Lung (tissue), 12 donors: ENCODE results near the gene KPNA2. TPM values are rescaled to one million over a fixed set of nuclear protein-coding genes. Genes with fewer than 3 reads are reported as not detected.
"Not testable (repeated sequence)": the region's sequence is repeated elsewhere in the genome, so short reads cannot be mapped to it uniquely, and the experiment has no call there.

ENCODE experiments used
- ATAC-seq: fragments of 200-7000 bp; cut with Tn5 transposase; one replicate; pipeline ENCODE4 v1.9.1; 2020; ENCODE audit warnings: moderate number of reproducible peaks; ENCODE audit not compliant: insufficient read depth, low FRiP score
- DNase-seq, 3 donors: peaks; one replicate each; pipeline ENCODE4 v3.0.0-alpha.2; 2013 to 2017
- H3K27ac ChIP-seq, 2 donors: one replicate each; pipeline ENCODE4 v1.5.1; 2013; ENCODE audit warnings: mild to moderate bottlenecking in 2 of 2, moderate library complexity in 2 of 2, control low read depth in 1 of 2, inconsistent platforms in 1 of 2, low read depth in 1 of 2, low read length in 1 of 2
- H3K27me3 ChIP-seq, 3 donors: one replicate each; pipeline ENCODE4 v1.5.1; 2013; ENCODE audit warnings: low read length in 2 of 3; ENCODE audit not compliant: control insufficient read depth in 3 of 3, insufficient read depth in 3 of 3
- H3K36me3 ChIP-seq, 4 donors: one replicate each; pipeline ENCODE4 v1.5.1; 2013; ENCODE audit warnings: low read length in 4 of 4, mild to moderate bottlenecking in 1 of 4, moderate library complexity in 1 of 4; ENCODE audit not compliant: control insufficient read depth in 4 of 4, insufficient read depth in 4 of 4
- H3K4me1 ChIP-seq, 5 donors: one replicate each; pipeline ENCODE4 v1.5.1; 2013; ENCODE audit warnings: low read length in 5 of 5, mild to moderate bottlenecking in 2 of 5, moderate library complexity in 1 of 5; ENCODE audit not compliant: control insufficient read depth in 5 of 5, insufficient read depth in 5 of 5
- H3K4me3 ChIP-seq: one replicate; pipeline ENCODE4 v1.5.1; 2013; ENCODE audit warnings: mild to moderate bottlenecking, control low read depth, moderate library complexity
- H3K9ac ChIP-seq, 2 donors: one replicate each; pipeline ENCODE4 v1.5.1; 2013; ENCODE audit warnings: low read length in 2 of 2, control low read depth in 1 of 2; ENCODE audit not compliant: insufficient read depth in 1 of 2
- H3K9me3 ChIP-seq, 4 donors: one replicate each; pipeline ENCODE4 v1.5.1; 2013; ENCODE audit warnings: low read length in 3 of 4, mild to moderate bottlenecking in 1 of 4, moderate library complexity in 1 of 4; ENCODE audit not compliant: control insufficient read depth in 4 of 4, insufficient read depth in 3 of 4
- WGBS, 2 donors: extraction: QIAGEN DNeasy Blood & Tissue Kit; methylation state at CpG; one replicate each; pipeline ENCODE4 v1.1.7; 2013; 5-methylcytosine and 5-hydroxymethylcytosine counted together
- polyA plus RNA-seq, 2 donors: library from polyadenylated mRNA; stranded (reverse); fragments of 200-250 nt; gene quantifications; one replicate each; pipeline ENCODE4 v1.2.1, GENCODE V29; 2013
- total RNA-seq, 2 donors: library from RNA; depleted of rRNA in 1 of 2; stranded (reverse); fragments of >200 nt in 1 of 2; gene quantifications; one replicate each; pipeline ENCODE4 v1.2.1, GENCODE V29; 2014 to 2021
- TF ChIP-seq, protein P1 (sequence below): IDR thresholded peaks from 2 replicates; pipeline ENCODE4 v1.5.1; 2012; ENCODE audit warnings: mild to moderate bottlenecking; ENCODE audit errors: control extremely low read depth, extremely low read depth
- donor health status: control.
- donor health status: control.
- donor health status: Bipolar disorder and iron deficiency.
- donor health status: healthy.
- donor health status: DM: yes; HTN: yes; CAD: no.

KPNA2 gene
- total and polyA plus RNA-seq, 4 donors: 16.1 to 24.4 (median 18.8) TPM

DNA sequence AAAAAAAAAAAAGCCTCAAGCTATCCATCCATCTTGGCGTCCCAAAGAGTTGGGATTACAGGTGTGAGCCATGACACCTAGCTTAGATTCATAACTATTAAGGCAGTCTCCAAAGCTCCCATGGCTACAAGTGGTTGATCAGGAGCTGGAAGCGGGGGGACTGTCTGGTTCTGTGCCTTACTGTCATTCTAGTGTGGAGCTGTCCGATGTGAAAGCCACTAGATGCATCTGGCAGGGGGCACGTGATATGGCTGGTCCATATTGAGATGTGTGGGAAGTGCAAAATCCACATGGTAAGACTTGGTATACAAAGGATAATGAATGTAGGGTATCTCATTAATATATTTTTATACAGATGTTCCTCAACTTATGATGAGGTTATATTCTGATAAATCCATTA lies 38.7 kb downstream of the KPNA2 start:
- H3K27me3 ChIP-seq: no peaks in the 10 kb centered on the region
- no peak overlapping the region for H3K9ac ChIP-seq
- ATAC-seq (no peak), DNase-seq (no peak)
- WGBS, 2 donors: 93 to 96% methylated on average over 4 of the region's 4 CpGs
- TF ChIP-seq, protein P1, sequence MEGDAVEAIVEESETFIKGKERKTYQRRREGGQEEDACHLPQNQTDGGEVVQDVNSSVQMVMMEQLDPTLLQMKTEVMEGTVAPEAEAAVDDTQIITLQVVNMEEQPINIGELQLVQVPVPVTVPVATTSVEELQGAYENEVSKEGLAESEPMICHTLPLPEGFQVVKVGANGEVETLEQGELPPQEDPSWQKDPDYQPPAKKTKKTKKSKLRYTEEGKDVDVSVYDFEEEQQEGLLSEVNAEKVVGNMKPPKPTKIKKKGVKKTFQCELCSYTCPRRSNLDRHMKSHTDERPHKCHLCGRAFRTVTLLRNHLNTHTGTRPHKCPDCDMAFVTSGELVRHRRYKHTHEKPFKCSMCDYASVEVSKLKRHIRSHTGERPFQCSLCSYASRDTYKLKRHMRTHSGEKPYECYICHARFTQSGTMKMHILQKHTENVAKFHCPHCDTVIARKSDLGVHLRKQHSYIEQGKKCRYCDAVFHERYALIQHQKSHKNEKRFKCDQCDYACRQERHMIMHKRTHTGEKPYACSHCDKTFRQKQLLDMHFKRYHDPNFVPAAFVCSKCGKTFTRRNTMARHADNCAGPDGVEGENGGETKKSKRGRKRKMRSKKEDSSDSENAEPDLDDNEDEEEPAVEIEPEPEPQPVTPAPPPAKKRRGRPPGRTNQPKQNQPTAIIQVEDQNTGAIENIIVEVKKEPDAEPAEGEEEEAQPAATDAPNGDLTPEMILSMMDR: no peak
- H3K27ac ChIP-seq: no peak overlapping the region
- H3K4me1 ChIP-seq: no peaks in the 10 kb centered on the region
- no peak overlapping the region for H3K4me3 ChIP-seq
- no peaks in the 10 kb centered on the region for H3K9me3 ChIP-seq
- no peaks in the 10 kb centered on the region for H3K36me3 ChIP-seq

DNA sequence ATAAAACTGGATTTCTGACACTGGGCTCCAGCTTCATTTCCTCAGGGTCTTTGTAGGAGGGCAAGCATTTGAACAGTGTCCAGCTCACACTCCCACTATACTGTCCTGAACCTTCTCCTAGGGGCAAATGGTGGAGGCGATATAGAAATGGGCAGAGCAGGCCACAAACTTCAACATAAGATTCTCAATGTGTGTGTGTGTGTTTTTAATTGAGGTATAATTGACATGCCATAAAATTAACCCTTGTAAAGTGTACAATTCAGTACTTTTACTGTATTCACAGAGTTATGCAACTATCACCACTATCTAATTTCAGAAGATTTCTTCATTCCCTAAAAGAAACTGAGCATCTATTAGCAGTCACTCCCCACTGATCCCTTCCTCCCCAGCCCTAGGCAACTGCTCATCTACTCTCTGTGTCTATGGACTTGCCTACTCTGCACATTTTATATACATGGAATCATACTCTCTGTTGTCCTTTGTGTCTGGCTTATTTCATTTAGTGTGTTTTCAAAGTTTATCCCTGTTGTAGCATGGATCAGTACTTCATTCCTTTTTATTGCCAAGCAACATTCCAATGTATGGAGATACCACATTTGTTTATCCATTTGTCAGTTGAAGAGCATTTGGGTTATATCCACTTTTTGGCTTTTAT lies 40.5 kb downstream of the KPNA2 start:
- not testable (repeated sequence) for H3K4me3 ChIP-seq, H3K27me3 ChIP-seq, H3K36me3 ChIP-seq, H3K27ac ChIP-seq, H3K9ac ChIP-seq, H3K4me1 ChIP-seq, ATAC-seq, H3K9me3 ChIP-seq
- 100% methylated on average over 1 of the region's 1 CpG for whole genome bisulfite sequencing, 2 donors
- peak in 2 of 3 donors; percentile 63 for DNase-seq

DNA sequence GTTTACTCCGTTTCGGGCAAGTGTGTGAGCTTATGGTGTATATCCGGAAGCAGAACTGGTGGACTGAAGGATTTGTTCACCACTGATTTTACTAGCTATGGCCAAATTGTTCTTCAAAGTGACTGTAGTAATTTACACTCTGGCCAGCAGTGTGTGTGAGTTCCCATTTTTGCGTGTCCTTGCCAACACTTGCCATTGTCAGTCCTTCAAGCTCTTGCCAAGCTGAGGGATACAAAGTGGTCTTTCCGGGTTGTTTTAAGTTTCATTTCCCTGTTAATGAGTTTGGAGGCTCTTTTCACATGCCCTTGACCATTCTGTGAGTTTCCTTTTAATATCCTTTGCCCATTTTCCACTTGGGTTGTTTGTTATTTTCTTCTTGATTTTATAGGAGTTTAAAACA lies 42.0 kb downstream of the KPNA2 start:
- not testable (repeated sequence) for H3K4me3 ChIP-seq

DNA sequence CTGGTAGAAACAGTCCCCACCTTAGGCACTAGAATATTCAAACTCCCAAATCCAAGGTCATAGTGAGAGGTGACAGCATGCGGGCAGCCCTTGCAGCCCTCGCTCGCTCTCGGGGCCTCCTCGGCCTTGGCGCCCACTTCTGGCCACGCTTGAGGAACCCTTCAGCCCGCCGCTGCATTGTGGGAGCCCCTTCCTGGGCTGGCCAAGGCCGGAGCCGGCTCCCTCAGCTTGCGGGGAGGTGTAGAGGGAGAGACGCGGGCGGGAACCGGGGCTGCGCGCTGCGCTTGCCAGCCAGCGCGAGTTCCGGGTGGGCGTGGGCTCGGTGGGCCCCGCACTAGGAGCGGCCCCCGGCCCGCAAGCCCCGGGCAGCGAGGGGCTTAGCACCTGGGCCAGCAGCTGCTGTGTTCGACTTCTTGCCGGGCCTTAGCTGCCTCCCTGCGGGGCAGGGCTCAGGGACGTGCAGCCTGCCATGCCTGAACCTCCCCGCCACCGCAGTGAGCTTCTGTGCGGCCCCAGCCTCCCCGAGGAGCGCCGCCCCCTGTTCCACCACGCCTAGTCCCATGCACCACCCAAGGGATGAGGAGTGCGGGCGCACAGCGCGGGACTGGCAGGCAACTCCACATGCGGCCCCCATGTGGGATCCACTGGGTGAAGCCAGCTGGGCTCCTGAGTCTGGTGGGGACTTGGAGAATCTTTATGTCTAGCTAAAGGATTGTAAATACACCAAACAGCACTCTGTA lies 45.0 kb downstream of the KPNA2 start:
- Histone ChIP-seq H3K27me3 (no peaks in the 10 kb centered on the region), H3K4me1 (peaks cover 0 to 2% (median 0%) of the 10 kb centered on the region in 5 donors)
- WGBS, 2 donors: 97 to 99% methylated on average over 46 of the region's 46 CpGs

More for the DNA sequence above, 42.0 kb downstream of the KPNA2 start:
- ATAC-seq, H3K27ac ChIP-seq, H3K36me3 ChIP-seq, H3K9me3 ChIP-seq, H3K9ac ChIP-seq, H3K4me1 ChIP-seq, DNase-seq, H3K27me3 ChIP-seq: not testable (repeated sequence)
- WGBS, 2 donors: 52 to 67% methylated on average over 5 of the region's 5 CpGs

DNA sequence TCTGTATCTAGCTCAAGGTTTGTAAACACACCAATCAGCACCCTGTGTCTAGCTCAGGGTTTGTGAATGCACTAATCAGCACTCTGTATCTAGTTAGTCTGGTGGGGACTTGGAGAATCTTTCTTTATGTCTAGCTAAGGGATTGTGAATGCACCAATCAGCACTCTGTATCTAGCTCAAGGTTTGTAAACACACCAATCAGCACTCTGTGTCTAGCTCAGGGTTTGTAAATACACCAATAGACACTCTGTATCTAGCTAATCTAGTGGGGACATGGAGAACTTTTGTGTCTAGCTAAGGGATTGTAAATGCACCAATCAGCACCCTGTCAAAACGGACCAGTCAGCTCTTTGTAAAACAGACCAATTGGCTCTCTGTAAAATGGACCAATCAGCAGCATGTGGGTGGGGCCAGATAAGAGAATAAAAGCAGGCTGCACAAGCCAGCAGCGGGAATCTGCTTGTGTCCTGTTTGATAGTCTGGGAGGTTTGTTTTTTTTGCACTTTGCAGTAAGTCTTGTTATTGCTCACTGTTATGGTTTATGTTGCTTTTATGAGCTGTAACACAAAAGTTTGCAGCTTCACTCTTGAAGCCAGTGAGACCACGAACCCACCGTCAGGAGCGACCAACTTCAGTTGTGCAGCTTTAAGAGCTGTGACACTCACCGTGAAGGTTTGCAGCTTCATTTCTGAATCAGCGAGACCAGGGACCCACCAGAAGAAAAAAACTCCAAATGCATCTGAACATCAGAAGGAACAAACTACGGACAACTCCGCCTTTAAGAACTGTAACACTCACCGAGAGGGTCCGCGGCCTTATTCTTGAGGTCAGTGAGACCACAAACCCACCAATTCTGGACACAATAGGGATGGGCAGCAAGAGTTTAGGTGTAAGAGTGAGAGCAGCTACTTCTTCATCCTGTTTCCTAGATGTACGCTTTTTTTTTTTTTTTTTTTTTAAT lies 46.0 kb downstream of the KPNA2 start:
- not testable (repeated sequence) for DNase-seq, H3K36me3 ChIP-seq, H3K4me1 ChIP-seq, ATAC-seq, H3K27me3 ChIP-seq, H3K9me3 ChIP-seq, H3K9ac ChIP-seq, H3K4me3 ChIP-seq, H3K27ac ChIP-seq
- WGBS, 2 donors: 90 to 91% methylated on average over 13 of the region's 13 CpGs

More for the DNA sequence above, 45.0 kb downstream of the KPNA2 start:
- Histone ChIP-seq H3K9me3 (no peaks in the 10 kb centered on the region), H3K4me3 (no peak overlapping the region), H3K27ac (no peak overlapping the region), H3K36me3 (no peaks in the 10 kb centered on the region), H3K9ac (no peak overlapping the region)
- TF ChIP-seq, protein P1: no peak
- no peak for DNase-seq
- ATAC-seq: no peak
